ENCODE measurements around the gene CD52. TPM values are rescaled to one million over a fixed set of nuclear protein-coding genes. Genes with fewer than 3 reads are reported as not detected.

Gene CD52
- polyA plus RNA-seq, 1 of the 3 experiments (the other 2 are of a cell fraction), result not detected

DNA sequence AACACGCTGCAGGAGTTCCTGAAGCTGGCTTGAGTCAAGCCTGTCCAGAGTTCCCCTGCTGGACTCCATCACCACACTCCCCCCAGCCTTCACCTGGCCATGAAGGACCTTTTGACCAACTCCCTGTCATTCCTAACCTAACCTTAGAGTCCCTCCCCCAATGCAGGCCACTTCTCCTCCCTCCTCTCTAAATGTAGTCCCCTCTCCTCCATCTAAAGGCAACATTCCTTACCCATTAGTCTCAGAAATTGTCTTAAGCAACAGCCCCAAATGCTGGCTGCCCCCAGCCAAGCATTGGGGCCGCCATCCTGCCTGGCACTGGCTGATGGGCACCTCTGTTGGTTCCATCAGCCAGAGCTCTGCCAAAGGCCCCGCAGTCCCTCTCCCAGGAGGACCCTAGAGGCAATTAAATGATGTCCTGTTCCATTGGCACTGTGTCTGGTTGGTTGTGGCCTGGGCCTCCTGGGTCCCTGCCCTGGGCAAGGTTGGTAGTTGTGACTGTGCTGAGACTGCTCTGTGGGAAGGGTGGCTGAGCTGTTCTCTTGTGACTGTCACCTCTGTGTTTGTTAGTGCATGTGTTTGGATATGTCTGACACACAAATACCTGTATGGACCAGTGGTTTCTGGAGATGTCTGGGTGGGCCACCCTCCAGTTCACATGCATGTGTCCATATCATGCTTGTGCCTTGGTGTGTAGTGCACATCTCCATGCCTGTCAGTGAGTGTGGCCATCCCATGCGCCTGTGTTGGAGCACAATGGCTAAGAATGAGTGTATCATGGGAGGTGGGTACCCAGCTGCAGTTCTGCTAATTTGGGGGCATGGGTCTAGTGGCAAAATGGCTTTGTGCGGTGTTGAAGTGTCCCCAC lies 36.4 kb upstream of the CD52 start:
- Histone ChIP-seq H3K36me3 (replicated peaks in 1 of 2; ENCODE audit: control insufficient read depth in 1 of 2, insufficient read depth in 2 of 2, low read length in 1 of 2) (peaks cover 9 to 26% of the 10 kb centered on the region in 2 experiments), H3K4me3 (ENCODE audit: low read depth in 2 of 2, low read length in 1 of 2) (peak overlapping the region; percentile 85 to 95), H3K9me3 (no peaks in the 10 kb centered on the region), H2AFZ (ENCODE audit: low read depth) (no peak overlapping the region), H3K9ac (peak overlapping the region; percentile 81; the same call in 1 of the 2 replicates), H3K4me2 (peak overlapping the region; percentile 95), H3K27ac (ENCODE audit: low read depth in 2 of 2, low read length in 1 of 2) (peak overlapping the region in 1 of 2 experiments; percentile 87; a peak in 2 of 4 replicates), H4K20me1 (ENCODE audit: insufficient read depth) (peaks cover 33% of the 10 kb centered on the region), H3K27me3 (ENCODE audit: insufficient read depth) (no peaks in the 10 kb centered on the region), H3K9me2 (no peaks in the 10 kb centered on the region), H3F3A (replicated peaks; ENCODE audit: insufficient read depth) (peaks cover 45% of the 10 kb centered on the region), H3K79me2 (ENCODE audit: insufficient read depth) (peaks cover 54% of the 10 kb centered on the region), H3K4me1 (ENCODE audit: control insufficient read depth in 1 of 2, insufficient read depth in 2 of 2, low read depth in 1 of 2, low read length in 1 of 2) (peaks cover 28 to 65% of the 10 kb centered on the region in 2 experiments; a peak in 3 of 4 replicates)
- DNase-seq, result no peak
- POLR2A ChIA-PET, result interaction anchor here (1.8 to 2.3 kb wide), 2 partner anchors 8 to 41 kb away, joined by 5 to 10 read pairs; no protein-coding TSS in a partner anchor
- 100% methylated on average over 3 of the region's 5 CpGs for WGBS (ENCODE audit: low lambda C conversion rate)
- CTCF ChIA-PET, result interaction anchor here (0.6 to 9.5 kb wide), 5 partner anchors 14 to 136 kb away, joined by 3 to 204 read pairs (median 15); partner anchors contain the start of gene CD52
- TF ChIP-seq FOXJ3 (CRISPR knock-in tag; IDR thresholded peaks at IDR 0.05), result no peak
- no peak for TF ChIP-seq NRF1 (IDR thresholded peaks at IDR 0.05; ENCODE audit: low read depth, low read length)
- TF ChIP-seq, protein P1, sequence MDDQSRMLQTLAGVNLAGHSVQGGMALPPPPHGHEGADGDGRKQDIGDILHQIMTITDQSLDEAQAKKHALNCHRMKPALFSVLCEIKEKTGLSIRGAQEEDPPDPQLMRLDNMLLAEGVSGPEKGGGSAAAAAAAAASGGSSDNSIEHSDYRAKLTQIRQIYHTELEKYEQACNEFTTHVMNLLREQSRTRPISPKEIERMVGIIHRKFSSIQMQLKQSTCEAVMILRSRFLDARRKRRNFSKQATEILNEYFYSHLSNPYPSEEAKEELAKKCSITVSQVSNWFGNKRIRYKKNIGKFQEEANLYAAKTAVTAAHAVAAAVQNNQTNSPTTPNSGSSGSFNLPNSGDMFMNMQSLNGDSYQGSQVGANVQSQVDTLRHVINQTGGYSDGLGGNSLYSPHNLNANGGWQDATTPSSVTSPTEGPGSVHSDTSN (IDR thresholded peaks at IDR 0.05), result peak; percentile 20; the same call in 1 of the 2 replicates

DNA sequence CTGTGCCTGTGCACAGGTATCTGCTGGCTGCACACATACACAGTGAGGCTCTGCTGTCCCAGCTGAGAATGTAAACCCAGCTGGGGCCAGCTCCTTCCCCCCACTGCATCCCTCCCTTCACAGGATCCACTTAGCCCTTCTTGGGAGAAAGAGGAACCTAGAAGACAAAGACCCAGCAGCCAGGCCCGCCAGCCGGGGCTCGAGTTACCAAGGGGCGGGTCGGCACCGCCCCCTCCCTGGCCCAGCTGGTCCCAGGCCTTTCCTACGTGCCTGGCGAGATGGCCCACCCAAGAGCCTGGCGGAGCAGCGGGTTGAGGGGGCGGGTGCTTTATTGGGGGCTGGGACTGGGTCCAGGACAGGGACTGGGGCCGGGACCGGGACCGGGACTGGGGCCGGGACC lies 35.8 kb upstream of the CD52 start:
- Histone ChIP-seq H4K20me1 (ENCODE audit: insufficient read depth) (peaks cover 33% of the 10 kb centered on the region), H3K27me3 (ENCODE audit: insufficient read depth) (no peaks in the 10 kb centered on the region), H3K79me2 (ENCODE audit: insufficient read depth) (peaks cover 54% of the 10 kb centered on the region), H3K36me3 (replicated peaks in 1 of 2; ENCODE audit: control insufficient read depth in 1 of 2, insufficient read depth in 2 of 2, low read length in 1 of 2) (peaks cover 9 to 22% of the 10 kb centered on the region in 2 experiments), H3K4me3 (ENCODE audit: low read depth in 2 of 2, low read length in 1 of 2) (peak overlapping the region in 1 of 2 experiments; percentile 85; a peak in 1 of 4 replicates), H2AFZ (ENCODE audit: low read depth) (no peak overlapping the region), H3F3A (replicated peaks; ENCODE audit: insufficient read depth) (peaks cover 39% of the 10 kb centered on the region), H3K27ac (ENCODE audit: low read depth in 2 of 2, low read length in 1 of 2) (peak overlapping the region in 1 of 2 experiments; percentile 87; a peak in 1 of 4 replicates), H3K9me3 (no peaks in the 10 kb centered on the region), H3K4me2 (peak overlapping the region; percentile 95), H3K4me1 (ENCODE audit: control insufficient read depth in 1 of 2, insufficient read depth in 2 of 2, low read depth in 1 of 2, low read length in 1 of 2) (peaks cover 26 to 59% of the 10 kb centered on the region in 2 experiments; a peak in 3 of 4 replicates), H3K9me2 (no peaks in the 10 kb centered on the region), H3K9ac (no peak overlapping the region)
- CTCF ChIA-PET, result interaction anchor here (0.6 to 9.5 kb wide), 3 partner anchors 36 to 135 kb away, joined by 3 to 204 read pairs (median 25); partner anchors contain the start of gene CD52
- POLR2A ChIA-PET, result no interaction called here
- WGBS (ENCODE audit: low lambda C conversion rate), result 52% methylated on average over 6 of the region's 15 CpGs
- no peak; the same call in 1 of the 2 replicates for TF ChIP-seq POLR2AphosphoS5 (IDR thresholded peaks at IDR 0.05; ENCODE audit: low read depth, low read length)
- TF ChIP-seq TEAD4 (IDR thresholded peaks at IDR 0.05; ENCODE audit: borderline replicate concordance, insufficient read depth), result no peak
- TF ChIP-seq EP300 (IDR thresholded peaks at IDR 0.05; ENCODE audit: borderline replicate concordance in 1 of 2, low read depth in 1 of 2, low read length in 1 of 2), result no peak
- no peak for TF ChIP-seq NRF1 (IDR thresholded peaks at IDR 0.05; ENCODE audit: low read depth, low read length)
- no peak for TF ChIP-seq RFX5 (IDR thresholded peaks at IDR 0.05; ENCODE audit: low read length)
- TF ChIP-seq, protein P2, sequence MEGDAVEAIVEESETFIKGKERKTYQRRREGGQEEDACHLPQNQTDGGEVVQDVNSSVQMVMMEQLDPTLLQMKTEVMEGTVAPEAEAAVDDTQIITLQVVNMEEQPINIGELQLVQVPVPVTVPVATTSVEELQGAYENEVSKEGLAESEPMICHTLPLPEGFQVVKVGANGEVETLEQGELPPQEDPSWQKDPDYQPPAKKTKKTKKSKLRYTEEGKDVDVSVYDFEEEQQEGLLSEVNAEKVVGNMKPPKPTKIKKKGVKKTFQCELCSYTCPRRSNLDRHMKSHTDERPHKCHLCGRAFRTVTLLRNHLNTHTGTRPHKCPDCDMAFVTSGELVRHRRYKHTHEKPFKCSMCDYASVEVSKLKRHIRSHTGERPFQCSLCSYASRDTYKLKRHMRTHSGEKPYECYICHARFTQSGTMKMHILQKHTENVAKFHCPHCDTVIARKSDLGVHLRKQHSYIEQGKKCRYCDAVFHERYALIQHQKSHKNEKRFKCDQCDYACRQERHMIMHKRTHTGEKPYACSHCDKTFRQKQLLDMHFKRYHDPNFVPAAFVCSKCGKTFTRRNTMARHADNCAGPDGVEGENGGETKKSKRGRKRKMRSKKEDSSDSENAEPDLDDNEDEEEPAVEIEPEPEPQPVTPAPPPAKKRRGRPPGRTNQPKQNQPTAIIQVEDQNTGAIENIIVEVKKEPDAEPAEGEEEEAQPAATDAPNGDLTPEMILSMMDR (IDR thresholded peaks at IDR 0.05), result no peak
- TF ChIP-seq NFIC (IDR thresholded peaks at IDR 0.05; ENCODE audit: borderline replicate concordance), result no peak
- no peak for TF ChIP-seq CHD2 (IDR thresholded peaks at IDR 0.05; ENCODE audit: low read length, partially characterized antibody)
- TF ChIP-seq MXI1 (IDR thresholded peaks at IDR 0.05; ENCODE audit: low read depth, low read length), result no peak
- TF ChIP-seq TCF12 (IDR thresholded peaks at IDR 0.05), result no peak
- no peak for TF ChIP-seq FOXM1 (IDR thresholded peaks at IDR 0.05; ENCODE audit: low read depth)
- TF ChIP-seq, protein P3, sequence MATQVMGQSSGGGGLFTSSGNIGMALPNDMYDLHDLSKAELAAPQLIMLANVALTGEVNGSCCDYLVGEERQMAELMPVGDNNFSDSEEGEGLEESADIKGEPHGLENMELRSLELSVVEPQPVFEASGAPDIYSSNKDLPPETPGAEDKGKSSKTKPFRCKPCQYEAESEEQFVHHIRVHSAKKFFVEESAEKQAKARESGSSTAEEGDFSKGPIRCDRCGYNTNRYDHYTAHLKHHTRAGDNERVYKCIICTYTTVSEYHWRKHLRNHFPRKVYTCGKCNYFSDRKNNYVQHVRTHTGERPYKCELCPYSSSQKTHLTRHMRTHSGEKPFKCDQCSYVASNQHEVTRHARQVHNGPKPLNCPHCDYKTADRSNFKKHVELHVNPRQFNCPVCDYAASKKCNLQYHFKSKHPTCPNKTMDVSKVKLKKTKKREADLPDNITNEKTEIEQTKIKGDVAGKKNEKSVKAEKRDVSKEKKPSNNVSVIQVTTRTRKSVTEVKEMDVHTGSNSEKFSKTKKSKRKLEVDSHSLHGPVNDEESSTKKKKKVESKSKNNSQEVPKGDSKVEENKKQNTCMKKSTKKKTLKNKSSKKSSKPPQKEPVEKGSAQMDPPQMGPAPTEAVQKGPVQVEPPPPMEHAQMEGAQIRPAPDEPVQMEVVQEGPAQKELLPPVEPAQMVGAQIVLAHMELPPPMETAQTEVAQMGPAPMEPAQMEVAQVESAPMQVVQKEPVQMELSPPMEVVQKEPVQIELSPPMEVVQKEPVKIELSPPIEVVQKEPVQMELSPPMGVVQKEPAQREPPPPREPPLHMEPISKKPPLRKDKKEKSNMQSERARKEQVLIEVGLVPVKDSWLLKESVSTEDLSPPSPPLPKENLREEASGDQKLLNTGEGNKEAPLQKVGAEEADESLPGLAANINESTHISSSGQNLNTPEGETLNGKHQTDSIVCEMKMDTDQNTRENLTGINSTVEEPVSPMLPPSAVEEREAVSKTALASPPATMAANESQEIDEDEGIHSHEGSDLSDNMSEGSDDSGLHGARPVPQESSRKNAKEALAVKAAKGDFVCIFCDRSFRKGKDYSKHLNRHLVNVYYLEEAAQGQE (IDR thresholded peaks at IDR 0.05; ENCODE audit: low read depth, low read length), result no peak
- no peak for TF ChIP-seq RCOR1 (IDR thresholded peaks at IDR 0.05; ENCODE audit: low read length)
- TF ChIP-seq FOSL2 (IDR thresholded peaks at IDR 0.05; ENCODE audit: borderline replicate concordance, low read depth), result no peak
- no peak for TF ChIP-seq EZH2phosphoT487 (IDR thresholded peaks at IDR 0.05; ENCODE audit: borderline replicate concordance, low read depth)
- TF ChIP-seq SMC3 (IDR thresholded peaks at IDR 0.05; ENCODE audit: low read depth, low read length), result no peak
- TF ChIP-seq YY1 (IDR thresholded peaks at IDR 0.05; ENCODE audit: low read depth), result no peak
- DNase-seq, result no peak
